ENCODE results near the gene STK32B.

- TF ChIP-seq CHD2 (IDR thresholded peaks at IDR 0.05; ENCODE audit: low read length, partially characterized antibody) (no peak), CTCF (IDR thresholded peaks at IDR 0.05) (no peak), RCOR1 (IDR thresholded peaks at IDR 0.05; ENCODE audit: low read length) (no peak), YY1 (IDR thresholded peaks at IDR 0.05; ENCODE audit: low read depth) (no peak), MAX (IDR thresholded peaks at IDR 0.05; ENCODE audit: low read depth) (no peak), ELF1 (IDR thresholded peaks at IDR 0.05) (no peak), TEAD4 (IDR thresholded peaks at IDR 0.05; ENCODE audit: borderline replicate concordance, insufficient read depth) (no peak), REST (IDR thresholded peaks at IDR 0.05; ENCODE audit: low read depth, low read length) (no peak), POLR2AphosphoS5 (IDR thresholded peaks at IDR 0.05; ENCODE audit: low read depth, low read length) (no peak), PBX3 (IDR thresholded peaks at IDR 0.05) (no peak), EP300 (IDR thresholded peaks at IDR 0.05; ENCODE audit: borderline replicate concordance in 1 of 2, low read depth in 1 of 2, low read length in 1 of 2) (no peak), USF1 (IDR thresholded peaks at IDR 0.05; ENCODE audit: borderline replicate concordance, low read depth) (no peak)
Measured at GRCh38 chr4:5461477-5461876, 410.2 kb downstream of the STK32B start.

Data from SK-N-SH (cell line).